ENCODE results near the gene RIMBP2.

RIMBP2 gene

GRCh38 chr12:130465046-130465445 is 251.1 kb downstream of the RIMBP2 start:
- TF ChIP-seq FOXP2 (optimal IDR thresholded peaks at IDR 0.05; ENCODE audit: borderline replicate concordance, extremely low read depth, extremely low read length, insufficient read depth) (no peak), REST (IDR thresholded peaks at IDR 0.05; ENCODE audit: insufficient read depth in 1 of 2, low read depth in 2 of 2, low read length in 2 of 2) (no peak), TAF1 (IDR thresholded peaks at IDR 0.05; ENCODE audit: borderline replicate concordance, insufficient read depth, low read length) (no peak), SIN3A (IDR thresholded peaks at IDR 0.05; ENCODE audit: borderline replicate concordance, insufficient read depth, low read length) (no peak), POLR2AphosphoS5 (IDR thresholded peaks at IDR 0.05; ENCODE audit: low read depth, low read length) (no peak)

GRCh38 chr12:130463818-130464670 is 252.1 kb downstream of the RIMBP2 start:
- TF ChIP-seq TAF1 (IDR thresholded peaks at IDR 0.05; ENCODE audit: borderline replicate concordance, insufficient read depth, low read length) (no peak), REST (IDR thresholded peaks at IDR 0.05; ENCODE audit: insufficient read depth in 1 of 2, low read depth in 2 of 2, low read length in 2 of 2) (no peak), SIN3A (IDR thresholded peaks at IDR 0.05; ENCODE audit: borderline replicate concordance, insufficient read depth, low read length) (no peak), POLR2AphosphoS5 (IDR thresholded peaks at IDR 0.05; ENCODE audit: low read depth, low read length) (no peak), FOXP2 (optimal IDR thresholded peaks at IDR 0.05; ENCODE audit: borderline replicate concordance, extremely low read depth, extremely low read length, insufficient read depth) (no peak)

- TF ChIP-seq REST (IDR thresholded peaks at IDR 0.05; ENCODE audit: insufficient read depth in 1 of 2, low read depth in 2 of 2, low read length in 2 of 2): no peak
- no peak for TF ChIP-seq POLR2AphosphoS5 (IDR thresholded peaks at IDR 0.05; ENCODE audit: low read depth, low read length)
- TF ChIP-seq FOXP2 (optimal IDR thresholded peaks at IDR 0.05; ENCODE audit: borderline replicate concordance, extremely low read depth, extremely low read length, insufficient read depth): no peak
- no peak for TF ChIP-seq SIN3A (IDR thresholded peaks at IDR 0.05; ENCODE audit: borderline replicate concordance, insufficient read depth, low read length)
- no peak for TF ChIP-seq TAF1 (IDR thresholded peaks at IDR 0.05; ENCODE audit: borderline replicate concordance, insufficient read depth, low read length)
Measured at GRCh38 chr12:130463275-130463658, 252.8 kb downstream of the RIMBP2 start.

GRCh38 chr12:130462558-130463274 is 253.4 kb downstream of the RIMBP2 start:
- TF ChIP-seq REST (IDR thresholded peaks at IDR 0.05; ENCODE audit: insufficient read depth in 1 of 2, low read depth in 2 of 2, low read length in 2 of 2) (no peak), TAF1 (IDR thresholded peaks at IDR 0.05; ENCODE audit: borderline replicate concordance, insufficient read depth, low read length) (no peak), FOXP2 (optimal IDR thresholded peaks at IDR 0.05; ENCODE audit: borderline replicate concordance, extremely low read depth, extremely low read length, insufficient read depth) (no peak), SIN3A (IDR thresholded peaks at IDR 0.05; ENCODE audit: borderline replicate concordance, insufficient read depth, low read length) (no peak), POLR2AphosphoS5 (IDR thresholded peaks at IDR 0.05; ENCODE audit: low read depth, low read length) (no peak)

All from PFSK-1 (cell line).